HepG2 (cell line): ENCODE results near the gene NT5C3B.
"Not testable (repeated sequence)": the region's sequence is repeated elsewhere in the genome, so short reads cannot be mapped to it uniquely, and the experiment has no call there.

Experiments used
- AFF4 ChIP-seq: sonication (generic); formaldehyde crosslinking; IDR thresholded peaks from 2 replicates; pipeline ENCODE4 v1.4.0; 2020; ENCODE audit warnings: missing genetic modification reagents
- BHLHE40 ChIP-seq: IDR thresholded peaks from 2 replicates; pipeline ENCODE4 v1.6.1; 2011; ENCODE audit warnings: low read length, improper control_type of control experiment
- EHMT2 ChIP-seq: fragments of 200-600 bp; sonication (generic); IDR thresholded peaks from 2 replicates; pipeline ENCODE4 v1.7.0; 2017; ENCODE audit warnings: antibody characterized with exemption, low read depth, low read length, borderline replicate concordance
- EZH2 ChIP-seq: conservative IDR thresholded peaks from 2 replicates; pipeline ENCODE4 v1.6.1; 2012; ENCODE audit warnings: mild to moderate bottlenecking, low read depth, low read length, moderate library complexity
- KAT7 ChIP-seq: IDR thresholded peaks from 2 replicates; pipeline ENCODE4 v1.6.1; 2018; ENCODE audit warnings: borderline replicate concordance, missing compliant biosample characterization
- KLF12 ChIP-seq: sonication (generic); formaldehyde crosslinking; IDR thresholded peaks from 2 replicates; pipeline ENCODE4 v1.4.0; 2020; ENCODE audit warnings: missing genetic modification reagents, borderline replicate concordance
- POLR2A ChIP-seq, 2 experiments: IDR thresholded peaks; 2 replicates each; pipeline ENCODE4 v1.6.1; 2011; ENCODE audit warnings: low read depth in 2 of 2, low read length in 2 of 2, mild to moderate bottlenecking in 1 of 2, moderate library complexity in 1 of 2; ENCODE audit not compliant: insufficient read depth in 1 of 2
- SMARCE1 ChIP-seq: fragments of 450-650 bp; IDR thresholded peaks from 2 replicates; pipeline ENCODE4 v1.6.1; 2017; ENCODE audit warnings: borderline replicate concordance
- ZFY ChIP-seq: sonication (generic); formaldehyde crosslinking; IDR thresholded peaks from 2 replicates; pipeline ENCODE4 v1.4.0; 2020; ENCODE audit warnings: missing genetic modification reagents
- ZNF143 ChIP-seq: sonication (generic); formaldehyde crosslinking; IDR thresholded peaks from 2 replicates; pipeline ENCODE4 v1.4.0; 2020; ENCODE audit warnings: missing genetic modification reagents
- TF ChIP-seq, protein P1 (sequence below): sonication (generic); formaldehyde crosslinking; IDR thresholded peaks from 2 replicates; pipeline ENCODE4 v1.4.0; 2020; ENCODE audit warnings: missing genetic modification reagents, borderline replicate concordance
- TF ChIP-seq, protein P2 (sequence below): sonication (generic); formaldehyde crosslinking; IDR thresholded peaks from 2 replicates; pipeline ENCODE4 v1.5.0; 2020; ENCODE audit warnings: mild to moderate bottlenecking, missing genetic modification reagents, moderate library complexity

DNA sequence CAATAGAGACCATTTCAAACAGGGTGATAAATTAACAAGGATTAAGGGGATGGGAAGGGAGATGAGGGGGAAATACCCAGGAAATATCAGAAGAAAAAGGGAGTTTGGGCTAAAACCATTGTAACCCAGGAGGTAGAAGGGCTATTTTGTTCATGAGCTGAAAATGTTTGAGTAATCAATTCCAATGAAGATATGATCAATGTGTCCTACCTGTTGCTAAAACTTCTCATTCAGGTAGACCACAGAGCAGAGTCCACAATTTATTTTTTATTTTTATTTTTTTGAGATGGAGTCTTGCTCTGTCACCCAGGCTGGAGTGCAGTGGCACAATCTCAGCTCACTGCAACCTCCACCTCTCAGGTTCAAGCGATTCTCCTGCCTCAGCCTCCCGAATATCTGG lies 3.4 kb upstream of the NT5C3B start:
- TF ChIP-seq AFF4 (CRISPR knock-in tag); EZH2; KAT7 (CRISPR knock-in tag); ZNF143 (CRISPR knock-in tag); BHLHE40; SMARCE1; ZFY (CRISPR knock-in tag); EHMT2; KLF12 (CRISPR knock-in tag); POLR2A (IDR thresholded peaks at IDR 0.05; ENCODE audit: insufficient read depth in 1 of 2, low read depth in 2 of 2, low read length in 2 of 2): not testable (repeated sequence)
- TF ChIP-seq, protein P1, sequence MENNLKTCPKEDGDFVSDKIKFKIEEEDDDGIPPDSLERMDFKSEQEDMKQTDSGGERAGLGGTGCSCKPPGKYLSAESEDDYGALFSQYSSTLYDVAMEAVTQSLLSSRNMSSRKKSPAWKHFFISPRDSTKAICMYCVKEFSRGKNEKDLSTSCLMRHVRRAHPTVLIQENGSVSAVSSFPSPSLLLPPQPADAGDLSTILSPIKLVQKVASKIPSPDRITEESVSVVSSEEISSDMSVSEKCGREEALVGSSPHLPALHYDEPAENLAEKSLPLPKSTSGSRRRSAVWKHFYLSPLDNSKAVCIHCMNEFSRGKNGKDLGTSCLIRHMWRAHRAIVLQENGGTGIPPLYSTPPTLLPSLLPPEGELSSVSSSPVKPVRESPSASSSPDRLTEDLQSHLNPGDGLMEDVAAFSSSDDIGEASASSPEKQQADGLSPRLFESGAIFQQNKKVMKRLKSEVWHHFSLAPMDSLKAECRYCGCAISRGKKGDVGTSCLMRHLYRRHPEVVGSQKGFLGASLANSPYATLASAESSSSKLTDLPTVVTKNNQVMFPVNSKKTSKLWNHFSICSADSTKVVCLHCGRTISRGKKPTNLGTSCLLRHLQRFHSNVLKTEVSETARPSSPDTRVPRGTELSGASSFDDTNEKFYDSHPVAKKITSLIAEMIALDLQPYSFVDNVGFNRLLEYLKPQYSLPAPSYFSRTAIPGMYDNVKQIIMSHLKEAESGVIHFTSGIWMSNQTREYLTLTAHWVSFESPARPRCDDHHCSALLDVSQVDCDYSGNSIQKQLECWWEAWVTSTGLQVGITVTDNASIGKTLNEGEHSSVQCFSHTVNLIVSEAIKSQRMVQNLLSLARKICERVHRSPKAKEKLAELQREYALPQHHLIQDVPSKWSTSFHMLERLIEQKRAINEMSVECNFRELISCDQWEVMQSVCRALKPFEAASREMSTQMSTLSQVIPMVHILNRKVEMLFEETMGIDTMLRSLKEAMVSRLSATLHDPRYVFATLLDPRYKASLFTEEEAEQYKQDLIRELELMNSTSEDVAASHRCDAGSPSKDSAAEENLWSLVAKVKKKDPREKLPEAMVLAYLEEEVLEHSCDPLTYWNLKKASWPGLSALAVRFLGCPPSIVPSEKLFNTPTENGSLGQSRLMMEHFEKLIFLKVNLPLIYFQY: not testable (repeated sequence)
- TF ChIP-seq, protein P2, sequence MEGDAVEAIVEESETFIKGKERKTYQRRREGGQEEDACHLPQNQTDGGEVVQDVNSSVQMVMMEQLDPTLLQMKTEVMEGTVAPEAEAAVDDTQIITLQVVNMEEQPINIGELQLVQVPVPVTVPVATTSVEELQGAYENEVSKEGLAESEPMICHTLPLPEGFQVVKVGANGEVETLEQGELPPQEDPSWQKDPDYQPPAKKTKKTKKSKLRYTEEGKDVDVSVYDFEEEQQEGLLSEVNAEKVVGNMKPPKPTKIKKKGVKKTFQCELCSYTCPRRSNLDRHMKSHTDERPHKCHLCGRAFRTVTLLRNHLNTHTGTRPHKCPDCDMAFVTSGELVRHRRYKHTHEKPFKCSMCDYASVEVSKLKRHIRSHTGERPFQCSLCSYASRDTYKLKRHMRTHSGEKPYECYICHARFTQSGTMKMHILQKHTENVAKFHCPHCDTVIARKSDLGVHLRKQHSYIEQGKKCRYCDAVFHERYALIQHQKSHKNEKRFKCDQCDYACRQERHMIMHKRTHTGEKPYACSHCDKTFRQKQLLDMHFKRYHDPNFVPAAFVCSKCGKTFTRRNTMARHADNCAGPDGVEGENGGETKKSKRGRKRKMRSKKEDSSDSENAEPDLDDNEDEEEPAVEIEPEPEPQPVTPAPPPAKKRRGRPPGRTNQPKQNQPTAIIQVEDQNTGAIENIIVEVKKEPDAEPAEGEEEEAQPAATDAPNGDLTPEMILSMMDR (CRISPR knock-in tag): not testable (repeated sequence)
